GM18868 (cell line): Measurements from ENCODE around the gene WWOX.

Source experiments
- ATAC-seq: cut with Tn5 transposase; IDR thresholded peaks from one replicate; pipeline ENCODE4 v1.9.1; 2021; ENCODE audit warnings: mild to moderate bottlenecking, moderate library complexity; ENCODE audit not compliant: unreplicated experiment

WWOX gene

GRCh38 chr16:79097166-79097565 lies 997.7 kb downstream of the WWOX start:
- ATAC-seq = no peak

GRCh38 chr16:79097771-79098170 lies 998.3 kb downstream of the WWOX start:
- ATAC-seq = no peak

- no peak for ATAC-seq
Measured at GRCh38 chr16:79098907-79099306, 999.5 kb downstream of the WWOX start.

- no peak for ATAC-seq
Measured at GRCh38 chr16:79099716-79100115, 1000.3 kb downstream of the WWOX start.

- no peak for ATAC-seq
Measured at GRCh38 chr16:79100447-79100846, 1001.0 kb downstream of the WWOX start.

GRCh38 chr16:79101491-79101890 lies 1002.0 kb downstream of the WWOX start:
- ATAC-seq = no peak

GRCh38 chr16:79104567-79104966 lies 1005.1 kb downstream of the WWOX start:
- ATAC-seq = no peak

GRCh38 chr16:79107301-79107700 lies 1007.8 kb downstream of the WWOX start:
- ATAC-seq = no peak

GRCh38 chr16:79109771-79110170 lies 1010.3 kb downstream of the WWOX start:
- no peak for ATAC-seq

GRCh38 chr16:79110242-79110641 lies 1010.8 kb downstream of the WWOX start:
- ATAC-seq = no peak

- no peak for ATAC-seq
Measured at GRCh38 chr16:79110953-79111352, 1011.5 kb downstream of the WWOX start.

- no peak for ATAC-seq
Measured at GRCh38 chr16:79112462-79112861, 1013.0 kb downstream of the WWOX start.

GRCh38 chr16:79113826-79114225 lies 1014.4 kb downstream of the WWOX start:
- ATAC-seq = no peak

- ATAC-seq = no peak
Measured at GRCh38 chr16:79114759-79115158, 1015.3 kb downstream of the WWOX start.

- ATAC-seq = no peak
Measured at GRCh38 chr16:79121906-79122305, 1022.5 kb downstream of the WWOX start.

- no peak for ATAC-seq
Measured at GRCh38 chr16:79122343-79122742, 1022.9 kb downstream of the WWOX start.

GRCh38 chr16:79124016-79124756 lies 1024.7 kb downstream of the WWOX start:
- no peak for ATAC-seq

GRCh38 chr16:79127766-79128165 lies 1028.3 kb downstream of the WWOX start:
- no peak for ATAC-seq

- ATAC-seq = no peak
Measured at GRCh38 chr16:79128706-79129105, 1029.3 kb downstream of the WWOX start.

GRCh38 chr16:79130616-79131015 lies 1031.2 kb downstream of the WWOX start:
- ATAC-seq = no peak

GRCh38 chr16:79131321-79132075 lies 1032.0 kb downstream of the WWOX start:
- no peak for ATAC-seq

- ATAC-seq = no peak
Measured at GRCh38 chr16:79132701-79133100, 1033.2 kb downstream of the WWOX start.
